Activated naive CD8-positive, alpha-beta T cell treated with anti-CD3 and anti-CD28 coated beads for 36 hours (primary cell): ENCODE measurements around the gene LTBR. TPM values are rescaled to one million over a fixed set of nuclear protein-coding genes. Genes with fewer than 3 reads are reported as not detected.

ENCODE experiments used
- DNase-seq: peaks from one replicate; pipeline ENCODE4 v3.0.0; 2021
- H3K27ac Mint-ChIP-seq: one replicate; pipeline ENCODE4 v1.8.0; 2022; ENCODE audit warnings: mild to moderate bottlenecking, moderate library complexity, mixed read lengths
- H3K27me3 Mint-ChIP-seq: one replicate; pipeline ENCODE4 v1.8.0; 2022; ENCODE audit warnings: mild to moderate bottlenecking, mixed read lengths
- H3K36me3 Mint-ChIP-seq: one replicate; pipeline ENCODE4 v1.8.0; 2021; ENCODE audit warnings: mild to moderate bottlenecking, mixed read lengths
- H3K4me1 Mint-ChIP-seq: one replicate; pipeline ENCODE4 v1.8.0; 2021; ENCODE audit warnings: mixed read lengths
- H3K4me3 Mint-ChIP-seq: one replicate; pipeline ENCODE4 v1.8.0; 2022; ENCODE audit warnings: mild to moderate bottlenecking, moderate library complexity, mixed read lengths
- H3K9me3 Mint-ChIP-seq: one replicate; pipeline ENCODE4 v1.8.0; 2022; ENCODE audit warnings: mixed read lengths
- total RNA-seq, 2 experiments: library from RNA; stranded (reverse); gene quantifications; one replicate each; pipeline ENCODE4 v1.2.3, GENCODE V29; 2021

Gene LTBR
- total RNA-seq, 2 experiments from 2014 or later: 1.1 to 1.5 TPM

- Mint-ChIP-seq H3K27ac (no peak overlapping the region), H3K27me3 (no peaks in the 10 kb centered on the region), H3K4me1 (peaks cover 20% of the 10 kb centered on the region), H3K36me3 (no peaks in the 10 kb centered on the region), H3K4me3 (no peak overlapping the region), H3K9me3 (no peaks in the 10 kb centered on the region)
- DNase-seq: no peak
Measured at GRCh38 chr12:6358881-6359280, 25.1 kb upstream of the LTBR start.

- H3K36me3 Mint-ChIP-seq: no peaks in the 10 kb centered on the region
- H3K27ac Mint-ChIP-seq: no peak overlapping the region
- no peak for DNase-seq
- no peaks in the 10 kb centered on the region for H3K9me3 Mint-ChIP-seq
- H3K4me1 Mint-ChIP-seq: peaks cover 18% of the 10 kb centered on the region
- no peaks in the 10 kb centered on the region for H3K27me3 Mint-ChIP-seq
- no peak overlapping the region for H3K4me3 Mint-ChIP-seq
Measured at GRCh38 chr12:6360080-6360571, 23.8 kb upstream of the LTBR start.

- H3K36me3 Mint-ChIP-seq: no peaks in the 10 kb centered on the region
- H3K27me3 Mint-ChIP-seq: no peaks in the 10 kb centered on the region
- no peak overlapping the region for H3K4me3 Mint-ChIP-seq
- DNase-seq: no peak
- peaks cover 16% of the 10 kb centered on the region for H3K4me1 Mint-ChIP-seq
- H3K27ac Mint-ChIP-seq: no peak overlapping the region
- H3K9me3 Mint-ChIP-seq: no peaks in the 10 kb centered on the region
Measured at GRCh38 chr12:6360578-6361490, 23.1 kb upstream of the LTBR start.

- H3K4me1 Mint-ChIP-seq: peaks cover 16% of the 10 kb centered on the region
- H3K36me3 Mint-ChIP-seq: no peaks in the 10 kb centered on the region
- no peaks in the 10 kb centered on the region for H3K27me3 Mint-ChIP-seq
- DNase-seq: no peak
- no peak overlapping the region for H3K27ac Mint-ChIP-seq
- H3K4me3 Mint-ChIP-seq: no peak overlapping the region
- no peaks in the 10 kb centered on the region for H3K9me3 Mint-ChIP-seq
Measured at GRCh38 chr12:6361834-6362233, 22.1 kb upstream of the LTBR start.

- no peak for DNase-seq
- Mint-ChIP-seq H3K4me1 (peaks cover 19% of the 10 kb centered on the region), H3K4me3 (no peak overlapping the region), H3K36me3 (no peaks in the 10 kb centered on the region), H3K27ac (no peak overlapping the region), H3K9me3 (no peaks in the 10 kb centered on the region), H3K27me3 (no peaks in the 10 kb centered on the region)
Measured at GRCh38 chr12:6362403-6362802, 21.6 kb upstream of the LTBR start.

- peak overlapping the region; percentile 77 for H3K4me3 Mint-ChIP-seq
- H3K9me3 Mint-ChIP-seq: no peaks in the 10 kb centered on the region
- no peaks in the 10 kb centered on the region for H3K27me3 Mint-ChIP-seq
- no peak overlapping the region for H3K27ac Mint-ChIP-seq
- peaks cover 23% of the 10 kb centered on the region for H3K4me1 Mint-ChIP-seq
- H3K36me3 Mint-ChIP-seq: no peaks in the 10 kb centered on the region
- DNase-seq: no peak
Measured at GRCh38 chr12:6363010-6363329, 21.0 kb upstream of the LTBR start.

- peak overlapping the region; percentile 76 for H3K27ac Mint-ChIP-seq
- H3K36me3 Mint-ChIP-seq: no peaks in the 10 kb centered on the region
- DNase-seq: peak; percentile 71
- H3K4me1 Mint-ChIP-seq: peaks cover 26% of the 10 kb centered on the region
- H3K27me3 Mint-ChIP-seq: no peaks in the 10 kb centered on the region
- no peaks in the 10 kb centered on the region for H3K9me3 Mint-ChIP-seq
- H3K4me3 Mint-ChIP-seq: peak overlapping the region; percentile 77
Measured at GRCh38 chr12:6363330-6364043, 20.5 kb upstream of the LTBR start.

GRCh38 chr12:6364044-6364374, 20.0 kb upstream of the LTBR start:
- H3K4me3 Mint-ChIP-seq: peak overlapping the region; percentile 77
- DNase-seq: no peak
- no peaks in the 10 kb centered on the region for H3K9me3 Mint-ChIP-seq
- no peaks in the 10 kb centered on the region for H3K27me3 Mint-ChIP-seq
- peaks cover 31% of the 10 kb centered on the region for H3K4me1 Mint-ChIP-seq
- peak overlapping the region; percentile 76 for H3K27ac Mint-ChIP-seq
- no peaks in the 10 kb centered on the region for H3K36me3 Mint-ChIP-seq

GRCh38 chr12:6367065-6367968, 16.6 kb upstream of the LTBR start:
- Mint-ChIP-seq H3K27me3 (no peaks in the 10 kb centered on the region), H3K4me3 (no peak overlapping the region), H3K9me3 (no peaks in the 10 kb centered on the region), H3K36me3 (no peaks in the 10 kb centered on the region), H3K4me1 (peaks cover 27% of the 10 kb centered on the region), H3K27ac (peak overlapping the region; percentile 16)
- peak; percentile 24 for DNase-seq

GRCh38 chr12:6367969-6368892, 15.7 kb upstream of the LTBR start:
- peak overlapping the region; percentile 67 for H3K27ac Mint-ChIP-seq
- H3K27me3 Mint-ChIP-seq: no peaks in the 10 kb centered on the region
- H3K36me3 Mint-ChIP-seq: no peaks in the 10 kb centered on the region
- peaks cover 36% of the 10 kb centered on the region for H3K4me1 Mint-ChIP-seq
- peak; percentile 17 for DNase-seq
- H3K9me3 Mint-ChIP-seq: no peaks in the 10 kb centered on the region
- no peak overlapping the region for H3K4me3 Mint-ChIP-seq

GRCh38 chr12:6368906-6369525, 14.9 kb upstream of the LTBR start:
- H3K4me3 Mint-ChIP-seq: no peak overlapping the region
- H3K9me3 Mint-ChIP-seq: no peaks in the 10 kb centered on the region
- H3K27ac Mint-ChIP-seq: peak overlapping the region; percentile 67
- H3K36me3 Mint-ChIP-seq: no peaks in the 10 kb centered on the region
- H3K27me3 Mint-ChIP-seq: no peaks in the 10 kb centered on the region
- peaks cover 35% of the 10 kb centered on the region for H3K4me1 Mint-ChIP-seq
- DNase-seq: no peak

GRCh38 chr12:6369916-6370575, 13.9 kb upstream of the LTBR start:
- DNase-seq: no peak
- H3K9me3 Mint-ChIP-seq: no peaks in the 10 kb centered on the region
- H3K27ac Mint-ChIP-seq: no peak overlapping the region
- no peak overlapping the region for H3K4me3 Mint-ChIP-seq
- H3K36me3 Mint-ChIP-seq: no peaks in the 10 kb centered on the region
- H3K4me1 Mint-ChIP-seq: peaks cover 34% of the 10 kb centered on the region
- H3K27me3 Mint-ChIP-seq: no peaks in the 10 kb centered on the region

- no peaks in the 10 kb centered on the region for H3K36me3 Mint-ChIP-seq
- peaks cover 34% of the 10 kb centered on the region for H3K4me1 Mint-ChIP-seq
- DNase-seq: no peak
- H3K9me3 Mint-ChIP-seq: no peaks in the 10 kb centered on the region
- no peak overlapping the region for H3K4me3 Mint-ChIP-seq
- H3K27ac Mint-ChIP-seq: no peak overlapping the region
- H3K27me3 Mint-ChIP-seq: no peaks in the 10 kb centered on the region
Measured at GRCh38 chr12:6370576-6370935, 13.4 kb upstream of the LTBR start.
